Activated T-cell treated with anti-CD3 and anti-CD28 coated beads, Interleukin-2, amount 50 U/mL, for 1 hour (primary cell): ENCODE results near the gene P3H3.

Source experiments
- DNase-seq: peaks from one replicate; pipeline ENCODE4 v3.0.0-alpha.2; 2020

P3H3 gene

GRCh38 chr12:6827982-6828780 lies at the start of gene P3H3:
TSS of gene P3H3 (plus strand) at chr12:6828407. CDS start at chr12:6828441, 34 bp downstream.
- no peak for DNase-seq

GRCh38 chr12:6778574-6779550 lies 49.3 kb upstream of the P3H3 start:
- peak; percentile 86 for DNase-seq

- DNase-seq, result no peak
Observed at GRCh38 chr12:6779708-6780432, 48.3 kb upstream of the P3H3 start.

- DNase-seq, result no peak
Observed at GRCh38 chr12:6780573-6780972, 47.6 kb upstream of the P3H3 start.

DNA sequence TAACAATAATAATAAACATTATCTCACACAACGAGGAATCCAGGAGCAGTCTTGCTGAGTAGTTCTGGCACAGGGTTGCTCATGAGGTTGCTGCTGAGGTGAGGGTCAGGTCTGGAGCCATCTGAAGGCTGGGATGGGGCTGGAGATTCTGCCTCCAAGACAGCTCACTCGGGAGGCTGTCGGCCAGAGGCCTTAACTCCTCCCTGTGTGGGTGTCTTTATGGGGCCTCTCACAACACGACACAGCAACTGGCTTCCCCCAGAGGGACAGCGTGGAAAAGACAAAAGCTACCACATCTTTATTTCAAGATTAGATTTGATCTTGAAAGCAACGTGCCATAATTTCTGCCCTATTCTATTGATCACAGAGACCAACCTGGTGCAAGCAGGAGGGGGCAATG lies 46.1 kb upstream of the P3H3 start:
- no peak for DNase-seq

GRCh38 chr12:6782850-6783566 lies 45.2 kb upstream of the P3H3 start:
- no peak for DNase-seq

DNA sequence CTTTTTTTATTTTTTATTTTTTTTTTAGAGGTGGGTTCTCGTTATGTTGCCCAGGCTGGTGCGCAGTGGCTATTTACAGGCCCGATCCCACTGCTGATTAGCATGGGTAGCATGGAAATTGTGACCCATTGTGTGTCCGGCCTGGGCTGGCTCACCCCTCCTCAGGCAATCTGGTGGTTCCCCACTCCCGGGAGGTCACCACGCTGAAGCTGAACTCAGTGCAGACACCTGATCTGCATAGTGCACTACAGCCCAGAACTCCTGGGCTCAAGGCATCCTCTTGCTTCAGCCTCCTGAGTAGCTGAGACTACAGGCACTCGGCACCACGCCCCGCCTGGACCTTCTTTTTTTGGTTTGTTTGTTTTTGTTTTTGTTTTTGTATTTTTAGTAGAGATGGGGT lies 44.4 kb upstream of the P3H3 start:
- DNase-seq, result no peak

DNA sequence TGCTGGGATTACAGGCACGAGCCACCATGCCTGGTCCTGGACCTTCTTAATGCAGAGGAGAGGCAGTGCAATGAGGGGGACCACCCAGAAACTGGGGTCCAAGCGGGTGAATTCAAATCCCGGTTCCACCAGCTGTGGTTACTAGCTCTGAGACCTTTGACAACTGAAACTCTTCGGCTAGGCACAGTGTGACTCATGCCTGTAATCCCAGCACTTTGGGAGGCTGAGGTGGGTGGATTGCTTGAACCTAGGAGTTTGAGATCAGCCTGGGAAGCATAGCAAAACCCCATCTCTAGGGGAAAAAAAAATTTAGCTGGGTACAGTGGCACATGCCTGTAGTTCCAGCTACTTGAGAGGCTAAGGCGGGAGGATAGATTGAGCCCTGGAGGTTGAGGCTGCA lies 43.9 kb upstream of the P3H3 start:
- DNase-seq, result no peak

DNA sequence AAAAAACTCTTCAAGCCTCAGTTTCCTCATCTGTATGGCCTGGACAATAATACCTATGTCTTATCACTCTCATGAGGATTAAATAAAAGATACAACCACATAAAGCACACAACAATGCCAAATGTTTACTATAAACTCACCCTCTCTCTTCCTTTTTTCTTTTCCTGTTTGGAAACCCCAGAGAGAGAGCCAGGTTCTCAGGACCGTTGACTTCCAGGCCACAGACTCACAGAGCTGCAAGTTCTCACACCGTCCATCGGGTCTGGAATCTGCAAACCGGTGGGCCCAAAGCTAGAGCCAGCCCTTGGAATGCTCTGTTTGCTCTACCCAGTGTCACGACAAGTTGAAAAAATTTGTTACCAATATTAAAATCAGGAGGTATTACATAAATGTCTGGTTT lies 43.4 kb upstream of the P3H3 start:
- DNase-seq, result no peak

- no peak for DNase-seq
Observed at GRCh38 chr12:6786416-6787094, 41.7 kb upstream of the P3H3 start.

DNA sequence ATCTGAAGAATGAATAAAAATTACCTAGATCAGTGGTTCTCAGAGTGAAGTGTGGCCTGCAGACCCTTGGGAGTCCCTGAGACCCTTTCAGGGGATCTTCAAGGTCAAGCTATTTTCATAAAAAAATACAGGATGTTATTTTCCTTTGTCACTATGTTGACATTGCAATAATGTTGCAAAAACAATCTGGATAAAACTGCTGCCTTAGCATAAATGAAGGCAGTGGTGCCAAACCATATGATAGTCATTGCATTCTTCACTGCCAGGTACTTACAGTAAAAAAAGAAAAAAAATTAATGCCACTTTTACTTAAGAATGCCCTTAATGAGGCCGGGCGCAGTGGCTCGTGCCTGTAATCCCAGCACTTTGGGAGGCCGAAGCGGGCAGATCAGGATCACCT lies 40.9 kb upstream of the P3H3 start:
- DNase-seq, result no peak

DNA sequence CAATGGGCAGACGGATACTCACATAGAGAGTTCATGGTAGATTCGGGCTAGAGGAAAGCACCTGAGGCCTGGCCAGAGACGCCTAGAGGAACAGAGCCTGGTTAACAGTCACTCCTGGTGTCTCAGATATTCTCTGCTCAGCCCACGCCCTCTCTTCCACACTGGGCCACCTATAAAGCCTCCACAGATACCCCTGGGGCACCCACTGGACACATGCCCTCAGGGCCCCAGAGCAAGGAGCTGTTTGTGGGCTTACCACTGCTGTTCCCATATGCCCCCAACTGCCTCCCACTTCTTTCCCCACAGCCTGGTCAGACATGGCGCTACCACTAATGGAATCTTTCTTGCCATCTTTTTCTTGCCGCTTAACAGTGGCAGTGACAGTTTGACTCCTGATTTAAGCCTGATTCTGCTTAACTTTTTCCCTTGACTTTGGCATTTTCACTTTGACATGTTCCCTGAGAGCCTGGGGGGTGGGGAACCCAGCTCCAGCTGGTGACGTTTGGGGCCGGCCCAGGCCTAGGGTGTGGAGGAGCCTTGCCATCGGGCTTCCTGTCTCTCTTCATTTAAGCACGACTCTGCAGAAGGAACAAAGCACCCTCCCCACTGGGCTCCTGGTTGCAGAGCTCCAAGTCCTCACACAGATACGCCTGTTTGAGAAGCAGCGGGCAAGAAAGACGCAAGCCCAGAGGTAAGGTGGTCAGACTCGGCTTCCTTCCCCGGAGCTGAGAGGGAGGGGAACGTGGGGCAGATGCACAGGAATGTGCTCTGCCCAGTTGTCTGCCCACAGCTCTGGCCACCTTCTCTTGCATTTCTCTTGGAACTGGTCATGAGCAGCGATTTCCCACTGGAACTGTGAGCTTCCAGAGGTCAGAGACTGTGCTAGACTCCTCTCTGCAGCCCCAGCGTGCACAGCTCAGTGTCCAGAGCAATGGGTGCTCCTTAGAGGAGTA lies 39.0 kb upstream of the P3H3 start, which contains the start of gene CD4:
CD4 (plus strand) TSS at position 557 of the 953 bp plus-strand sequence. CDS start 10,611 bp downstream, outside the sequence.
- DNase-seq, result peak; percentile 70

DNA sequence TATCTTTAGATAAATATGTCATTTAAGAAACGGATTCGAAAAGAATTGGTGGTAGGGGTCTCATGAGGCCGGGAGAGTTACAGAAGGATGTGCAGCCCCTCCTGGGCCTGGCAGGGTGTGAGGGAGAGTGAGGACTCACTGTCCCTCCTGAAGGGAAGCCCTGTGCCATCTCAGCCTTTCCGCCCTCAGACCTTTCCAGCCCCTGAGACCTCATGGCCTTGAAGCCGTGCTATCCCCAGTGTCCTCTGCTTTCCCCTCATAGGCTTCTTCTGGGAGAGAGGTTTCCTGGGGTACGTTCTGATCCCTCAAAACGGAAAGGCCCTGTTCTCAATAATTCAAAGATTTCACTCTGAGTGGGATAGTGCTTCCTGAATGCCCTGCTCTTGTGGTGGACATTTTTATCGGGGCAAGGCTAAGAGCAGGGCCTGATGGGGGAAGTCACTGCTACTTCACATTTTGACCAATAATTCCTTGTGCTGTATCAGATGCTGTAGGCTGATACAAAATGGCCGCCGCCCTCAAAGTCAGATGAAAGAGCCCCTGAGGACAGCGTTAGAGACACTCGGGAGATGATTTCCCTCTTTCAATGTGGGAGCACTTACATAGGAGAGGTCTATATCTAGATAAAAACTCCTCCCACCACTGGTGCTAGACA lies 37.6 kb upstream of the P3H3 start:
- DNase-seq, result peak; percentile 49

DNA sequence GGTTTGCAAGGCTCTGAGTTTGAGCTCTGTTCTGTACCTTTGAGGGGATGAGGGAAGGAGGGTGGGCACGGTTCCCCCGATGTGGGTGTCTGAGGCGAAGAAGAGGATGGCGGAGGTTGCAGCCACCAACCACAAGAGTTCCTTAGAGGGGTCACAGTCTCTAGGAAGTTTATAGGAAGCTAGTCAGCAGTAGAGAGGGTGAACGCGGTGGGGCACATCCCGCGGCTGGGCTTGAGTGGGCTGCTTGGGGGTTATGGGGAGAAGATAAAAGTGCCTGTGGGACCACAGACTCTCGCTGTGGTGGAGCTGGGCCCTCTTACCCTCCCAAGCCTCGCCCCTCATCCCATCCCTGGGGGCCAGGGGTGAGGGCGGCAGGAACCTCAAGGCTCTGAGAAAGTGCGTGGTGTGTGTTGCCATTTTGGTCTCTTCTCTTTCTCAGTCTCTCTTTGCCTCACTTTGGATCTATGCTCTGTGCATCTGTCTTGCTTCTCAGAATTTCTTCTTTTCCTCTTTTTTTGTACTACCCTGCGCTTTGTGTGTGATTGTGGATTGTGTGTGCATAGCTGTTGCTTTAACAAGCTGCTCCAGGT lies 36.2 kb upstream of the P3H3 start:
- no peak for DNase-seq

- peak; percentile 52 for DNase-seq
Observed at GRCh38 chr12:6792522-6793201, 35.5 kb upstream of the P3H3 start.

DNA sequence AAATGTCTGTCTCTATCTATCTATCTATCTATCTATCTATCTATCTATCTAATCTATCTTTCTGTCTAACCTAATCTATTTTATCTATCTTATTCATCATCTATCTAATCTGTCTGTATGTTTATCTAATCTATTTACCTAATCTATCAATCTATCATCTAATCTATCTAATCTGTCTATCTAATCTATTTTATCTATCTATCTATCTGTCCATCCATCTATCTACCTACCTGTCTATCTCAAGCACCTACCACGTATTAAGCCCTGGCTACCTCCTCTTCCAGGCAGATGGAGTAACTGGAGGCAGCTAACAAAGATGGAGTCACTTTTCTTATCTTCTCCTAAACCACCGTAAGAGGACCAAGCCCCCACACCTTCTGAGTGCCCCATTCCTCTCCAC lies 33.1 kb upstream of the P3H3 start:
- no peak for DNase-seq

DNA sequence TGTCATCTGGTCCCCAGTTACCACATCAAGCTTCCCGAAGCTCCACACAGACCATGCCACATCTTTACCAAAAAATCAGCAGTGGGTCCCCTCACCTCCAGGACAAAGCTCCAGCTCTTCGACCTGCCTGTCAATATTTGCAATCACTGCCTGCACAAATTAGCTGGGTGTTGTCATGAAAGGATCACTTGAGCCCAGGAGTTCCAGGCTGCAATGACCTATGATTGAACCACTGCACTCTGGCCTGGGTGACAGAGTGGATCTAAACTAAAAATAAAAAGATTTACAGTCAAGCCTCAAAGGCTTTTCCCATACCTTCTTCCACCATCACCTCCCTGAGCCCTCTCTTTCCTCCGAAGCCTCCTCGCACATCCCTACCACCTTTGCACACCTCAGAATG lies 31.6 kb upstream of the P3H3 start:
- DNase-seq, result no peak

DNA sequence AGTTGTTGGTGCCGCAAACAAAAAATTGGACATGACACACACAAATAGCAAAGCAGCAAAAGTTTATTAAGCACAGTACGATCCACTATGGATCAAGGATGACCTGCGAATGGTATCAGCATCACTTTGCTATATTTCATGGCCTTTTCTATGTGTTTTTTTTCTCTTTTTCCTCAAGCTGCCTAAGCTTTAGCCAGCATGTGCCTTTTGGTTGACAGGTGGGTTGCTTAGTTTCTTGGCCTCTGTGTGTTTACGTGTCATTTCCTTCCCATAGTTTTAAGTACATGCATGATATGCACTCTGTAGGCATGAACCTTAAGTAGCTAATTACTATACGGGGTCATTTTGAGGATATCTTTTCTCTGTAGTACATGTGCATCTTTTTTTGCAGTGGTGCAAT lies 29.1 kb upstream of the P3H3 start:
- no peak for DNase-seq

DNA sequence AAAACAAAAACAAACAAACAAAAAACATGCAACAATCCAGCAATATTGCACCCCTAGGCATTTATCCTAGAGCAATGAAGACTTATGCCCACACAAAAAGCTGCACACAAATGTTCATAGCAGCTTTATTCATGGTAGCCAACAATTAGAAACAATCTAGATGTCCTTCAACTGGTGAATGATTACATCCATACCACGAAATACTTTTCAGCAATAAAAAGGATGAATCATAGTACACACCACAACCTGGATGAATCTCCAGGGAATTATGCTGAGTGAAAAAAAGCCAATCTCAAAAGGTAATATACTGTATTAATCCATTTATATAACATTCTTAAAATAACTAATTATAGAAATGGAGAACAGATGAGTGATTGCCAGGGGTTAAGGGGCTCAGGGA lies 21.0 kb upstream of the P3H3 start:
- DNase-seq, result no peak
